Measurements from ENCODE around the gene SEC14L1.

GRCh38 chr17:77119668-77120301, 21.0 kb upstream of the SEC14L1 start:
- TF ChIP-seq CTCF (IDR thresholded peaks at IDR 0.05; ENCODE audit: low read length) = no peak
- no peak for TF ChIP-seq EZH2 (optimal IDR thresholded peaks at IDR 0.05; ENCODE audit: low read depth, low read length)
- no peak for TF ChIP-seq EZH2phosphoT487 (IDR thresholded peaks at IDR 0.05; ENCODE audit: low read length)
